Upper lobe of right lung (tissue), 1 donor: Measurements from ENCODE around the gene SLC38A2. TPM values are rescaled to one million over a fixed set of nuclear protein-coding genes. Genes with fewer than 3 reads are reported as not detected.

Experiments used
- ATAC-seq: fragments of 200-7000 bp; cut with Tn5 transposase; one replicate; pipeline ENCODE4 v1.9.1; 2020; ENCODE audit warnings: mild to moderate bottlenecking, moderate library complexity
- DNase-seq: peaks from one replicate; pipeline ENCODE4 v3.0.0-alpha.2; 2020
- H3K27ac ChIP-seq: fragments of 200-600 bp; one replicate; pipeline ENCODE4 v1.8.0; 2022
- H3K27me3 ChIP-seq: fragments of 200-600 bp; one replicate; pipeline ENCODE4 v1.8.0; 2022; ENCODE audit warnings: mild to moderate bottlenecking
- H3K36me3 ChIP-seq: fragments of 200-600 bp; one replicate; pipeline ENCODE4 v1.8.0; 2022
- H3K4me1 ChIP-seq: fragments of 200-600 bp; one replicate; pipeline ENCODE4 v1.8.0; 2022
- H3K4me3 ChIP-seq: fragments of 200-600 bp; one replicate; pipeline ENCODE4 v1.8.0; 2022; ENCODE audit warnings: mild to moderate bottlenecking
- H3K9me3 ChIP-seq: fragments of 200-600 bp; one replicate; pipeline ENCODE4 v1.8.0; 2022
- intact Hi-C: fragments of 100-400 bp; cut with DNase I; formaldehyde crosslinking; loops from one replicate; pipeline ENCODE4 v1.11.0; 2022
- total RNA-seq: library from RNA; stranded (reverse); fragmentation: NEBNext Ultra II Directional; extraction: Animal tissue kit (Norgen Biotek cat#: 25700); gene quantifications from one replicate; pipeline ENCODE4 v1.2.1, GENCODE V29; 2021
- TF ChIP-seq, protein P1 (sequence below): fragments of 200-600 bp; IDR thresholded peaks from one replicate; pipeline ENCODE4 v1.8.0; 2022; ENCODE audit warnings: antibody characterized with exemption
- donor health status: DM: no; HTN: yes; CAD: no; lungs with severe emphysema.

Gene SLC38A2
- total RNA-seq, 1 donor from 2014 or later, result 343 TPM

GRCh38 chr12:46412857-46413256, 40.3 kb upstream of the SLC38A2 start:
- H3K4me1 ChIP-seq, result peaks cover 5% of the 10 kb centered on the region
- no peak overlapping the region for H3K4me3 ChIP-seq
- DNase-seq (no peak), ATAC-seq (no peak)
- H3K27me3 ChIP-seq, result no peaks in the 10 kb centered on the region
- TF ChIP-seq, protein P1, sequence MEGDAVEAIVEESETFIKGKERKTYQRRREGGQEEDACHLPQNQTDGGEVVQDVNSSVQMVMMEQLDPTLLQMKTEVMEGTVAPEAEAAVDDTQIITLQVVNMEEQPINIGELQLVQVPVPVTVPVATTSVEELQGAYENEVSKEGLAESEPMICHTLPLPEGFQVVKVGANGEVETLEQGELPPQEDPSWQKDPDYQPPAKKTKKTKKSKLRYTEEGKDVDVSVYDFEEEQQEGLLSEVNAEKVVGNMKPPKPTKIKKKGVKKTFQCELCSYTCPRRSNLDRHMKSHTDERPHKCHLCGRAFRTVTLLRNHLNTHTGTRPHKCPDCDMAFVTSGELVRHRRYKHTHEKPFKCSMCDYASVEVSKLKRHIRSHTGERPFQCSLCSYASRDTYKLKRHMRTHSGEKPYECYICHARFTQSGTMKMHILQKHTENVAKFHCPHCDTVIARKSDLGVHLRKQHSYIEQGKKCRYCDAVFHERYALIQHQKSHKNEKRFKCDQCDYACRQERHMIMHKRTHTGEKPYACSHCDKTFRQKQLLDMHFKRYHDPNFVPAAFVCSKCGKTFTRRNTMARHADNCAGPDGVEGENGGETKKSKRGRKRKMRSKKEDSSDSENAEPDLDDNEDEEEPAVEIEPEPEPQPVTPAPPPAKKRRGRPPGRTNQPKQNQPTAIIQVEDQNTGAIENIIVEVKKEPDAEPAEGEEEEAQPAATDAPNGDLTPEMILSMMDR, result no peak
- H3K36me3 ChIP-seq, result no peaks in the 10 kb centered on the region
- no peaks in the 10 kb centered on the region for H3K9me3 ChIP-seq
- intact Hi-C loops, result no loop called here
- no peak overlapping the region for H3K27ac ChIP-seq

GRCh38 chr12:46410495-46410894, 37.9 kb upstream of the SLC38A2 start:
- H3K4me3 ChIP-seq, result no peak overlapping the region
- no peaks in the 10 kb centered on the region for H3K27me3 ChIP-seq
- ATAC-seq, result no peak
- no peak overlapping the region for H3K27ac ChIP-seq
- no peaks in the 10 kb centered on the region for H3K9me3 ChIP-seq
- H3K4me1 ChIP-seq, result peaks cover 5% of the 10 kb centered on the region
- DNase-seq, result no peak
- intact Hi-C loops, result no loop called here
- no peaks in the 10 kb centered on the region for H3K36me3 ChIP-seq
- TF ChIP-seq, protein P1, result no peak

DNA sequence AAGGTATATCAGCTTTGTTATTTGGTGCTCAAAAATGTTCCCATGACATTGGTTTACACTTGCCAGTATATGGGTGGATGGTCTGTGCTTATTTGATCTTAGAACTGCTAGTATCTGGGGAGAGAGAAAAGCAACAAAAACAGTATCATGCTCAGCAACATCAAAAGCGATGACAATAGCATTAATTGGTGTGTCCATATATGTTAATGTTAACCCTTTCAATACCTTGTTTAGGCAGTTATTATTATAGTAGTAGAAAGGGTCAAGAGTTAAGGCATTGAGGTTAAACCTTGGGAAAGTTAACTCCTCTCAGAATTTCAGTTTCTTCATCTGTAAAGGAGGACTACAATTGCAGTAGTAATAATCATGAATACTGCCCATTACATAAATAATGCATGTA, 37.4 kb upstream of the SLC38A2 start:
- Histone ChIP-seq H3K36me3 (no peaks in the 10 kb centered on the region), H3K4me1 (peaks cover 5% of the 10 kb centered on the region), H3K27ac (no peak overlapping the region), H3K4me3 (no peak overlapping the region), H3K9me3 (no peaks in the 10 kb centered on the region), H3K27me3 (no peaks in the 10 kb centered on the region)
- no peak for DNase-seq
- TF ChIP-seq, protein P1, result no peak
- intact Hi-C loops, result no loop called here
- ATAC-seq, result no peak

DNA sequence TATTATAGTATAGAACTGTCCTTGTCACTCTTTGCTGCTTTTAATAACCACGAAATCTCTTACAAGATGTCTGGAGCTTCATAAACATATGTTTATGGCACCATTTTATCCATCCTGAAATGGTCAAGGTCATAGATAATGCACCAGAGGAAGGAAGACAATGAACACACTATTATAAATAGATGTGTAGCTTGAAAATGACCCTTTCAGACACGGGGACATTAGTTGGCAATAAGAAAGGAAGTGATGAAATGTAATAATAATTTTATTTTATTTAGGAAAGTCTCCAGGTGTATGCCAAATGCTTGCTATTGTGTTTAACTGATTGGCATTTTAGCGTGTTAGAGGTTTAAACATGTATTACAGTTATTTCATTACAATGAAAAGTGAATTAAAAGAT, 36.8 kb upstream of the SLC38A2 start:
- intact Hi-C loops, result no loop called here
- peaks cover 5% of the 10 kb centered on the region for H3K4me1 ChIP-seq
- TF ChIP-seq, protein P1, result no peak
- no peak for DNase-seq
- no peaks in the 10 kb centered on the region for H3K9me3 ChIP-seq
- H3K27ac ChIP-seq, result no peak overlapping the region
- H3K36me3 ChIP-seq, result no peaks in the 10 kb centered on the region
- no peak overlapping the region for H3K4me3 ChIP-seq
- no peaks in the 10 kb centered on the region for H3K27me3 ChIP-seq
- ATAC-seq, result no peak

- DNase-seq (no peak), ATAC-seq (no peak)
- Histone ChIP-seq H3K4me1 (peaks cover 5% of the 10 kb centered on the region), H3K4me3 (no peak overlapping the region), H3K9me3 (no peaks in the 10 kb centered on the region), H3K27ac (no peak overlapping the region), H3K36me3 (no peaks in the 10 kb centered on the region), H3K27me3 (no peaks in the 10 kb centered on the region)
- intact Hi-C loops, result no loop called here
- TF ChIP-seq, protein P1, result no peak
Observed at GRCh38 chr12:46408441-46408840, 35.9 kb upstream of the SLC38A2 start.

- Histone ChIP-seq H3K9me3 (no peaks in the 10 kb centered on the region), H3K4me3 (no peak overlapping the region), H3K36me3 (no peaks in the 10 kb centered on the region), H3K27me3 (no peaks in the 10 kb centered on the region), H3K4me1 (peaks cover 13% of the 10 kb centered on the region), H3K27ac (no peak overlapping the region)
- TF ChIP-seq, protein P1, result no peak
- intact Hi-C loops, result no loop called here
- DNase-seq, result no peak
- ATAC-seq, result no peak
Observed at GRCh38 chr12:46407361-46407760, 34.8 kb upstream of the SLC38A2 start.
